ENCODE measurements around the gene SLC6A7.
"Not testable (repeated sequence)": the region's sequence is repeated elsewhere in the genome, so short reads cannot be mapped to it uniquely, and the experiment has no call there.

SLC6A7 gene

GRCh38 chr5:150222906-150223305, 33.0 kb downstream of the SLC6A7 start:
- no peak for DNase-seq

GRCh38 chr5:150223474-150223873, 33.6 kb downstream of the SLC6A7 start:
- DNase-seq = no peak

DNA sequence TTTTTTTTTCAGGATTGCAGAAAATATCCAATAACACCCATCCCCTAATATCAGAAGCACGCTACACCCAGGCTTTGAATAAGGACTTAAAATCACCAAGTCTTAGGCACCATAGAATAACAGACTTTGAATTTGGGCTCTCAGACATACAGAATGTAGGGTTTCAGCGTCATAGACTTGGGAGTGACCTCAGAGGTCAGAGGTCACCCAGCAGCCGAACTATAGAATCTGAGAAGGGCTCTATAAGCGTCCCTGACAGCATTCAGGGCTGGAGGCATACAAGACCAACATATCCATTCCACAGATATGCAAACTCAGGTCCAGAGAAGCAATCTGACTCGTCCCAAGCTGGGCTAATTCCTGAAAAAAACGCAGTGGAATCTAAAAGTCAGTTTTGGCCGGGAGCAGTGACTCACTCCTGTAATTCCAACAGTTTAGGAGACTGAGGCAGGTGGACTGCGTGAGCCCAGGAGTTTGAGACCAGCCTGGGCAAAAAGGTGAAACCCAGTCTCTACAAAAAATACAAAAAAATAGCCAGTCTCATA, 34.7 kb downstream of the SLC6A7 start:
- DNase-seq = no peak

GRCh38 chr5:150227036-150227435, 37.2 kb downstream of the SLC6A7 start:
- DNase-seq = no peak

DNA sequence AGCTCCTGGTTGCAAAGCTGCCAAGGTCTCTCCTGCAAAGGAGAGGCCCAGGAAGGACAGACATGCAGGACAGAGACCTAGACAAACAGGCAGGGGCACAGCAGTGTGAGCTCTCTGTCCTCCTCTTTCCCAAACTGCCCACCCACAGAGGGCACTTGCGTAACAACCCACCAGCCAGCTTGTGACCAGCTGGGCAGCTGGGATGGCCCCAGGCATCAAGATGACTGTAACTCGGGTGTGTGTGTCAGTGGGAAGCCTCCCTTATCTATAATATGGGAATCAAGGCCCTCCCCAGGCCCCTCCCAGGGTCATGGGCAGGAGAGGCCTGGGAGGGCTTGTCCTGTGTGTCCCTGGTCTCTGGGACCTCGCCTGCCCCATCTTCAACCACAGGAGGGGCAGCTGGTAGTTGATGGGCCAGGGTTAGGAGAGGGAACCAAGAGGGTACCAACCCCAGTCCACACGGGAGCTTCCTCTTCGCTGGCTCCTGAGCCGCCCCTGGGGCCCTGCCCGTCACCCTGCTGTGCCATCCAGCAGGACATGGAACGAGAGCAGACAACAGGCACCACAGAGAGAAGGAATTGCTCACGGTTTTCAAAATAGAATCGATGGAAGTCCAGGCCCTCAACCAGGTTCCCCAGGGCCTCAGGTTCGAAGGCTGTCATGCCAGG, 37.9 kb downstream of the SLC6A7 start:
- DNase-seq = no peak

GRCh38 chr5:150229571-150229970, 39.7 kb downstream of the SLC6A7 start:
- no peak for DNase-seq

- DNase-seq = no peak
These were observed 41.0 kb downstream of the SLC6A7 start for GRCh38 chr5:150230842-150231241.

DNA sequence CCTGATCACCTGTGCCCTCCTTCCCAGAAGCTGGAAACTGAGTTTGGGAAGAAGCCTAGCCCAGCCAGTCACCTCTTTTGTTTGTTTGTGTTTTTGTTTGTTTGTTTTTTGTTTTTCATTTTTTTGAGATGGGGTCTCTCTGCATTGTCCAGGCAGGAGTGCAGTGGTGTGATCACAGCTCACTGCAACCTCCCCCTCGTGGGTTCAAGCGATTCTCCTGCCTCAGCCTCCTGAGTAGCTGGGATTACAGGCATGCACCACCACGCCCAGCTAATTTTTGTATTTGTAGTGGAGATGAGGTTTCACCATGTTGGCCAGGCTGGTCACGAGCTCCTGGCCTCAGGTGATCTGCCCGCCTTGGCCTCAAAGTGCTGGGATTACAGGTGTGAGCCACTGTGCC, 43.8 kb downstream of the SLC6A7 start:
- DNase-seq = not testable (repeated sequence)

DNA sequence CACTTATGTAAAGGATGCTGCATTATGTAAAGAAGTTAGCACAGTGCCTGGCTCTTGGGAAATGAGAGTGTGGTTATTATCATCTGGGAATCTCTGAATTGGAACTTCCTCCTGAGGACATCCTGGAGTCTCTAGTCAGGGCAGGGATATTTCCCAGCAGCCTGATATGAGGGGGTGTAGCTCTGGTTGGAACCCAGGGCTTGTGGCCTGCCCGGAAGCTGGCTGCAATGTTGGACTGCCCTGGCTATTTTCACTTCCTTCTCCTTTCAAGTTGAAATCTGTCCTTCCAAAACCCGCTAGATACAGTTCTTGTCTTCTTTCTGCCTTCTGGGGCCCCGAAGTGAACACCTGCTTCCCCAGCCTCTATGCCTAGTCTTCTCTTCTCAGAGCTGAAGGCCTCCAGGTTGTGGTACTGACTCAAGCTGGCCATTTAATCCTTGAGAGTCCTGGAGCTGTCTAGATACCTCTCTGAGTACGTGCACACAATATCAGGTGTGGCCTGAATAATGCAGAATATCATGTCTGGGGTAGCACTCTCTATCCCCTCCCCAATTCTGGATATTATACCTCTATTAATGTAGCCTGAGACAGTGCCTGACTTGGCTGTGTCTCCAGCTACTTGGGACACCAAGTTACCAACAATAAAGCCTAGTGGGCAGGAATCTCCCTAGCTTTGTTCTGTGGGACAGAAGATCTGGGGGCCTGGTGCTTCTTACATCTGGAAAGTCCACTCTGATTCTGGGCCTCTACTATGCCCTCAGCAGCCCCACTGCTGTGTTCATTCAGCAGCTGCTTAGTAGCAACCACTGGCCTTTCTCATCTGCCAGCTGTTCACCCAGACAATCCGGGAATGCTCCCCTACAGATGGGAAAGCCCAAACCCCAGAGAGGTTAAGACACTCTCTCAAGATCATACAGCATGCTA, 45.0 kb downstream of the SLC6A7 start:
- DNase-seq = no peak

GRCh38 chr5:150235500-150235854, 45.6 kb downstream of the SLC6A7 start:
- DNase-seq = no peak

- DNase-seq = no peak
These were observed 46.5 kb downstream of the SLC6A7 start for GRCh38 chr5:150236313-150236712.

DNA sequence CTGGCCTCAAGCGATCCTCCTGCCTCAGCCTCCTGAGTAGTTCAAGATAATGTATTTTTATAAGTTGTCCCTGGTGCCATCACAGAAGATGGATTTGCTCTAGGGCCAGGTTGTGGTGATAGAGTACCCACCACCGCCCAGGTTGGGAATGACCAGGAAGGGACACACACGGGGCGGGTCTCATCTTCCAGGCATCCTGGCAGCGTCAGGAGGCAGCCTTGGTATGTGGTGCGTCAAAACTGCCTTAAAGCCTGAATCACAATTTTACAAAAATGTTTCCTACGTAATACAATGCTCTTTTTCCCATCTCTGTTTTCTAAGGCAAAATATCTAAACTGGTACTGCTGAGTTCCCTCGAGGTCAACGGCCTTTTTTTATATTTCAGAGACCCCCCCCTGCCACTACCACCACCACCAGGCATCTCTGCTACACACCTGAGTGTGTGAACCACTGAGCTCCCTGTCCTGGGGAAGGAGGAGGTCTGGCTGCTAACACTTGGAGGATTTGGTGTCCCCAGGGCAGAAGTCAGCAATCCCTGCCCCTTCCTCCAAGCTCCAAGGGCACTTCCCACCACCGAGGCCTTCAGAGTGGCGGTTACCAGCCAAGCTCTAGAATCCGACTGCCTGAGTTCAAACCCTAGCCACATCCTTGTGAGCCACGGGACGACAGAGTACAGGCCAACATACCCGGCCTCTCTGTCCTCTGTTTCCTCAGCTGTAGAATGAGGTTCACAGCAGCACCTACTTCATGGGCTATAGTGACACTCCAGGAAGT, 47.3 kb downstream of the SLC6A7 start:
- no peak for DNase-seq

DNA sequence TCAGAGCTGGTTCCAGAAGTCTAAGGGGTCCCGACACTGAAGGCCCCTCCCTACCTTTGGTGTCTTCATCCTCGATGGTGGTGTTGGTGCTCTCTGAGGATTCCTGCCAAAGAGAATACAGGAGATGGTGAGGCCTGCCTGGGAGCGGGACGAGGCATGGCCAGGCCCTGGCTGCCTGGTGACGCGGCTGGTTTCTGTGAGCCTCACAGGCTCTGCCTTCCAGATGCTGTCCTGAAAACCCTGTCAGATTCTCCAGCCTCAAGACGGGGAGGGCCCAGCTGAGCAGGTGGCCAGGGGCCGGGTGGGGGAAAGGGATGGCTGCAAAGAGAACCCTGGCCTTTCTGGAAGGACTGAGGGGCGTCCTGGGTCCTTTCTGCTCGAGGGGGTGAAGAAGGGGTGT, 48.8 kb downstream of the SLC6A7 start:
- no peak for DNase-seq

GRCh38 chr5:150239099-150239793, 49.4 kb downstream of the SLC6A7 start:
- DNase-seq = no peak

- no peak for DNase-seq
These were observed 49.9 kb downstream of the SLC6A7 start for GRCh38 chr5:150239794-150240122.

DNA sequence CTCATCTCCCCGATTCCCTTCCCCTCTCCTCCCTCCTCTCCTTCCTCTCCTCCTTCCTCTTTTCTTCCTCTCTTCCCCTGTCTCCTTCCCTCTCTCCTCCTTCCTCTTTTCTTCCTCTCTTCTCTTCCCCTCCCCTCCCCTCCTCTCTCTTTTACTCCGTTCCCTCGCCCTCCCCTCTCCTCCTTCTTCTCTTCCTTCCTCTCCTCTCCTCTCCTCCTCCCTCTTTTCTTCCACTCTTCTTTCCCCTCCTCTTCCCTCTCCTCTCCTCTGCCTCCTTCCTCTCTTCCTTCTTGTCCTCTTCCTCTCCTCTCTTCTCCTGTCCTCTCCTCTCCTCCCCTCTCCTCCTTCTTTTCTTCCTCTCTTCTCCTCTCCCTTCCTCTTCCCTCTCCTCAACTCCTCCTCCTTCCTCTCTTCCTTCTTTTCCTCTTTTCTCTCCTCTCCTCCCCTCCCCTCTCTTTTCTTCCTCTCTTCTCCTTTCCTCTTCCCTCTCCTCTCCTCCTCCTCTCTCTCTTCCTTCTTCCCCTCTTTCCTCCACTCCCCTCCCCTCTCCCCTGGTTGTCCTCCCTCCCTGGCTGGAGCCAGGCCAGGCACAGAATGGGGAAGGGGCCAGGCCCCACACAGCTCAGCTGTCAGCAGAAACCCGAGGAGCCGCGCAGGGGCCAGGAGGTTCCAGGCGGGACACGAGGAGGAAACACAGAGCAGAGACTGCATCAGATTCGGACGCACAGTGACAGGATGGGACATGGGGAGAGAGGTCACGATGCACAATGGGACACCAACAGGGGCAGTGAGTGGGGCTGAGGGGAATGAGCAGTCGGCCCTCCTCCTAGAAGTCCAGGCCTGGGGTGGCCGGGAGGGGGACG, 51.7 kb downstream of the SLC6A7 start:
- DNase-seq = no peak

DNA sequence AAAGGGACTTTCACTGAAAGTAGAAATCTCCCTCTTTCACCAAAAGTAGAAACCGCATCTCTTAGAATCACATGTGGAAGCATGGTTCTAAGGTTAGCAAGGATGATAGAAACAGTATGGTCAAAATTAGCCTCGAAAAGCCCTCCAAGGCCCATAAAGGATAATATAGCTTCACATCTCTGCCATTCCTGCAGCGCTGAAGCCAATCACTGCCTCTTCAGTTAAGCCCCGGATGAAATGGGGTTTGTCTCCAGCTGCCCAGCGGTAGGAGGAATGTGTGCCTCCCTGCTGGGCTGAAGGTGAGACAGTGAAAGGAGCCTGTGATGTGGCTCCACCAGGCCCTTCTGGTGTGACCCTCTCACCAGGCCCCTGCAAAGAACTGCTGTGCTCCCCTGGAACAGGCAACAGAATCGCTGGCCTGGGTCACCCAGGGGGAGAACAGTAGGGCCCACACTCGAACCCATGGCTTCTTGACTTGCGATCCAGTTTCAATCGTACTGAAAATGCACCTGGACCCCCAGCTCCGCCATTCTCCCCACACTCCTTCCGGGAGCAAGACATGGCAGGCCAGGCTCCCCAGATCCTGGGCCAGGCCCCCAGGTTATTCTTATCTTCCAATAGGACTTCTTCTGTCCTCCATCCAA, 52.5 kb downstream of the SLC6A7 start:
- DNase-seq = no peak

DNA sequence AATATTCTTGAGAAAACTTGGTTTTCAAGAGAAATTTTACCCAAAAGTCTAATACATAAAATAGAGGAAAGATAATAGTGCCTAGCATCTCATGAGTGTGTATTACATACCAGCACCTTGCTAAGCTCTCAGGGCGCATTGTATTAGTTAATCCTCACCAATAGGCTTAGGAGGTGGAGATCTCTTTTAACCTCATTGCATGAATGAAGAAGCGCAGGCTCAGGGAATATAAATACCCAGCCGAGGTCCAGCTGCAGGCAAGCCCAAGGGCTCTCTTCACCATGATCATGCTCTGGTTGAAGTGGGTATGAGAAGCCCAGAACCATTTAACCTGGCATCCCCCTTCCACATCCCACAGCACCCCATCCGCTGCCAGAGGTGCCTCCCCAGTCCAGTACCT, 53.7 kb downstream of the SLC6A7 start:
- DNase-seq = no peak

GRCh38 chr5:150244209-150244608, 54.3 kb downstream of the SLC6A7 start:
- no peak for DNase-seq

DNA sequence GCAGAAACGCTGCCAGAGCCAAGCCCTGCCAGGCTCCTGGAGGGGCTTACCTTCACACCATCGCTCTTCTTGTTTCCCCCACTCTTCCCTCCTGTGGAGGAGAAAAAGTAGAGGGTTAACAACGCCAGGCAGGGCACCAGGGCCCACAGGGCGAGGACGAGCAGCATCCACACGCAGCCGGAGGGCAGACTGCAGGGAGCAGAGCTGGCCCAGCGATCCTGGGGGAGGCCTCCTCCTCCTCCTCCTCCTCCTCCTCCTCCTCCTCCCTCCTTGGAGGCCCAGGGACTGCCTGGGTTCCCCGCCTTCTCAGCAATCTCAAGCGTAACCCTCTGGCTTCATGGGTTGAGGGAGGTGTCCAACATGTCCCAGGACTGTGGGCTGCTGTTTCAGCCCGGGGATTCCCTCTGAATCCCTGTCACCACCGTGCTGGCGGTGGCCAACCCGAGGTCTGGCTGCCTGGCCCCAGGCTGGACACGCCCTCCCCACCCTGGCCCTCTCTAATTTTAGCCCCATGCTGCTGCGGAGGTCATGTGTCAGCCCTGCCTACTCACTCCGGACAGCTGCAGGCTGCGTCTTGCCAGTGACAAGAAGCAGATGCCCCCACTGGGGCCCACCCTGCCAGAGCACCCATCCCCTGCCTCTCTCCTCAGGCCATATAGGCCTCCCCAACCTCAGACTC, 55.4 kb downstream of the SLC6A7 start:
- DNase-seq = no peak

DNA sequence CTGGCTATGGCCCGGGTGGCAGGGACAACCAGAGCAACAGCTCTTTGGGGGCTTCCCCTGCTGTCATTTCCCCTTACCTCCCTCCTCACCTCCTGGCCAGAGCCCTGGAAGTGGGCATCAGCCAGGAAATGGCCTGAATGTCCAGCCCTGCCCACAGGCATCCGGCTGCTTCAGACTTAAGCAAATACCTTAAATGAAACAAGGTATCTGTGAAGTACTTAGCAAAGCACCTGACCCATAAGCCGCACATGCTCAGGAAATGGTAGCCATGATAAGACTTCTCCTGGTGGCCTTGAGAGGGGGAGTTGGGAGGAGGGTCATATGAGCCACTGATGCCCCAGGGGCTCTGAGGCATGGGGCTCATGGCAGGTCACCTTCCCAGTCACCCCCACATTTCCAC, 55.9 kb downstream of the SLC6A7 start:
- no peak for DNase-seq
